MG63 (cell line): ENCODE data around the gene ETV1. TPM values are rescaled to one million over a fixed set of nuclear protein-coding genes. Genes with fewer than 3 reads are reported as not detected.

Source experiments
- DNase-seq: peaks from one replicate; pipeline ENCODE4 v3.0.0-alpha.2; 2020
- H3K27me3 ChIP-seq: fragments of 250-450 bp; sonication (Bioruptor Pico); 2 replicates; pipeline ENCODE4 v1.5.1; 2020; ENCODE audit warnings: mild to moderate bottlenecking, moderate library complexity
- H3K36me3 ChIP-seq: fragments of 250-450 bp; sonication (Bioruptor Pico); 2 replicates; pipeline ENCODE4 v1.5.1; 2020; ENCODE audit warnings: mild to moderate bottlenecking, moderate library complexity
- H3K4me3 ChIP-seq: fragments of 250-450 bp; sonication (Bioruptor Pico); 2 replicates; pipeline ENCODE4 v1.5.1; 2020; ENCODE audit warnings: mild to moderate bottlenecking, moderate library complexity
- H3K9me3 ChIP-seq: fragments of 250-450 bp; sonication (Bioruptor Pico); 2 replicates; pipeline ENCODE4 v1.5.1; 2020; ENCODE audit warnings: mild to moderate bottlenecking, moderate library complexity
- total RNA-seq: library from RNA; depleted of rRNA; stranded (reverse); fragments of >200 nt; shearing (Covaris generic); gene quantifications from 2 replicates; pipeline ENCODE4 v1.2.3, GENCODE V29; 2014; ENCODE audit warnings: low replicate concordance

The ETV1 gene
- total RNA-seq, 1 experiment from 2014 or later: 19.1 TPM

- no peaks in the 10 kb centered on the region for H3K27me3 ChIP-seq
- DNase-seq: no peak
Observed at GRCh38 chr7:13844954-13845353, 144.5 kb downstream of the ETV1 start.

GRCh38 chr7:13841284-13841683, 148.2 kb downstream of the ETV1 start:
- Histone ChIP-seq H3K36me3 (no peaks in the 10 kb centered on the region), H3K4me3 (no peak overlapping the region), H3K9me3 (no peaks in the 10 kb centered on the region), H3K27me3 (no peaks in the 10 kb centered on the region)
- no peak for DNase-seq

More at GRCh38 chr7:13844954-13845353, 144.5 kb downstream of the ETV1 start:
- Histone ChIP-seq H3K36me3 (no peaks in the 10 kb centered on the region), H3K9me3 (no peaks in the 10 kb centered on the region), H3K4me3 (no peak overlapping the region)
